Measurements from ENCODE around the gene ZNHIT2. TPM values are rescaled to one million over a fixed set of nuclear protein-coding genes. Genes with fewer than 3 reads are reported as not detected.

The ZNHIT2 gene
- total and polyA plus RNA-seq, 10 of the 15 experiments (the other 5 are each of a cell fraction or from before 2014, with no cell fraction given): 0.24 to 20.4 (median 15.5) TPM; not detected in 1

DNA sequence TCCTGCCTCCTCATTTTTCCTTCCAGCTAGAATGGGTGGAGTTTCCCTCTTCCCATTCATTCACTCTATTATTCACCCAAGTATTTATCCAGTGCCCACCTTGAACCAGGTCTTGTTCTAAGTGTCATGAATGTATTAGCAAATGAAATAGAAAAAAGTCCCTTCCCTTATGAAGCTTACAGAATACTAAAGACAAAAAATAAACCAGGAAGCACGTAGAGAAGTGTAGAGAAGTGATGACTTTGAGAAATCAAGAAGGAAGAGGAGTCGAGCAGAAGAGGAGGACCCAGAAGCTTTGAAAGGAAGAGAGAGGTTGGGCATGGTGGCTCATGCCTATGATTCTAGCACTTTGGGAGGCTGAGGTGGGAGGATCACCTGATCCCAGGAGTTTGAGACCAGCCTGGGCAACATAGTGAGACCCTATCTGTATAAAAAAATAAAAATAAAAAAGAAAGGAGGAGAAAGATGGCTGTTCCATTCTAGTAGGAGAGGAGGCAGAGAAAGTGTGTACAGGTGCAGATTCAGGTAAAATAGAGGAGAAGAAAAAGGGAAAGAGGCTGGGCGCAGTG is 33.9 kb upstream of the ZNHIT2 start (continued):
- no peak for TF ChIP-seq HDAC2 (IDR thresholded peaks at IDR 0.05)

DNA sequence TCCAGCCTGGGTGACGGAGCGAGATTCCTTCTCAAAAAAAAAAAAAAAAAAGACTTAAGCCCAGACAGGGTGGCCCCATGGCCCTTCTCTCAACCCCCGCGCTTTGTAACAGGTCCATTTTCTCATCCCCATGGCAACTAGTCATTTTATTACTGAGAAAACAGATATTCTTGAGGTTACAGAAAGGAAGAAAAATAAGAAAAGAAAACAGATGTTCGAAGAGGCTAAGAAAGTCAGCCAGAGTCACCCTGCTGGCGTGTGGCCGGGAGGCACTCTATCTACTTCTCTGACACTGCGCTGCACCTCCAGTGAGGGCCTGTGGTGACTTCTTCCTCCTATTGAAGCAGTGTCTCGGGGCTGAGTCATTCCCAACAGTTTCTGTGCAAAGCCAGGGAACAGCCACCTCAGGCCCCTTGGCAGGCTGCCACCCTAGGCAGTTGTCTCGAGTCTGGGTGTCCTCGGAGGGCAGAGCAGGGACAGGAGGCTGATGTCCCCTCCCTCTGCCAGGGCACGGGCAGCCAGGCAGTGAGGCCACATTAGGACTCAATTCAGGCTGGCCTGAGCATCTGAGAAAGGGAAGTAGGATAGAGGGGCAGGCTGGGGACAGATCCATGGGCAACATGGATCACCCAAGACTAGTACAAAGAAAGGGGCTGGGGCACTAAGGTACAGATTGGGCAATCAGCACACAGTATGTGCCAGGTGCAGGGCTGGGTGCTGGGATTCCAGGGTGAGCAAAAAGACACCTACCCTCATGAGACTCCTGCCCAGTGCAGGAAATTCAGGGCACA is 33.2 kb upstream of the ZNHIT2 start:
- Histone ChIP-seq H2AFZ (ENCODE audit: control insufficient read depth, low read depth, low read length) (peak overlapping the region; percentile 92), H3K79me2 (ENCODE audit: control insufficient read depth, insufficient read depth, low read length) (no peaks in the 10 kb centered on the region), H3K4me3 (no peak overlapping the region), H4K20me1 (ENCODE audit: control insufficient read depth, insufficient read depth) (no peaks in the 10 kb centered on the region), H3K9me3 (replicated peaks; ENCODE audit: control insufficient read depth, insufficient read depth, low read length) (no peaks in the 10 kb centered on the region), H3K27ac (ENCODE audit: control insufficient read depth, insufficient read depth) (peak overlapping the region; percentile 82), H3K4me2 (ENCODE audit: control insufficient read depth, insufficient read depth) (peak overlapping the region; percentile 91), H3K27me3 (replicated peaks in 1 of 2; ENCODE audit: control insufficient read depth in 2 of 2, insufficient read depth in 2 of 2, low read length in 1 of 2) (no peaks in the 10 kb centered on the region; a peak in 1 of 4 replicates), H3K4me1 (ENCODE audit: control insufficient read depth, insufficient read depth, low read length) (peaks cover 29% of the 10 kb centered on the region), H3K9ac (ENCODE audit: control insufficient read depth, insufficient read depth, low read length) (peak overlapping the region; percentile 35), H3K36me3 (ENCODE audit: control insufficient read depth in 2 of 2, insufficient read depth in 2 of 2, low read length in 1 of 2) (no peaks in the 10 kb centered on the region)
- FAIRE-seq (peak; percentile 59), DNase-seq (ENCODE audit: low read depth, low spot score) (peak; percentile 27), ATAC-seq (peak; percentile 83)
- in situ Hi-C loops (cut with MboI): no loop called here
- ChIA-PET RAD21 (ENCODE audit: unreplicated experiment) (no interaction called here), CTCF (interaction anchor here (0.7 kb wide), 1 partner anchor 187 kb away, joined by 3 read pairs; no protein-coding TSS in a partner anchor), POLR2A (no interaction called here), SMC1A (ENCODE audit: uncharacterized antibody, unreplicated experiment) (interaction anchor here (0.6 kb wide), 1 partner anchor 92 kb away, joined by 3 read pairs; no protein-coding TSS in a partner anchor)
- 40% methylated on average over 11 of the region's 12 CpGs for WGBS (ENCODE audit: insufficient coverage, insufficient replicate concordance, low lambda C conversion rate, missing lambda C conversion rate)
- intact Hi-C loops (cut with micrococcal nuclease; ENCODE audit: unreplicated experiment): no loop called here
- no TSS peak for BruUV-seq (replicated peaks)
- TF ChIP-seq ZSCAN29 (IDR thresholded peaks at IDR 0.05) (no peak), EED (IDR thresholded peaks at IDR 0.05; ENCODE audit: low read depth) (peak; percentile 83), YY1 (IDR thresholded peaks at IDR 0.05; ENCODE audit: low read depth, low read length) (0 out of 2 replicates have a peak, but pooled peaks have one; percentile 5), ZNF217 (IDR thresholded peaks at IDR 0.05) (no peak), ZNF24 (IDR thresholded peaks at IDR 0.05) (no peak), POLR2AphosphoS5 (IDR thresholded peaks at IDR 0.05; ENCODE audit: low read length) (no peak), CHD4 (IDR thresholded peaks at IDR 0.05) (no peak), IKZF2 (IDR thresholded peaks at IDR 0.05) (peak in 1 of 2 experiments; percentile 38; a peak in 1 of 4 replicates), MEF2A (IDR thresholded peaks at IDR 0.05; ENCODE audit: insufficient read depth, low read depth, low read length) (no peak), WRNIP1 (IDR thresholded peaks at IDR 0.05; ENCODE audit: borderline replicate concordance, low read depth, low read length) (no peak)
- TF ChIP-seq, protein P1, sequence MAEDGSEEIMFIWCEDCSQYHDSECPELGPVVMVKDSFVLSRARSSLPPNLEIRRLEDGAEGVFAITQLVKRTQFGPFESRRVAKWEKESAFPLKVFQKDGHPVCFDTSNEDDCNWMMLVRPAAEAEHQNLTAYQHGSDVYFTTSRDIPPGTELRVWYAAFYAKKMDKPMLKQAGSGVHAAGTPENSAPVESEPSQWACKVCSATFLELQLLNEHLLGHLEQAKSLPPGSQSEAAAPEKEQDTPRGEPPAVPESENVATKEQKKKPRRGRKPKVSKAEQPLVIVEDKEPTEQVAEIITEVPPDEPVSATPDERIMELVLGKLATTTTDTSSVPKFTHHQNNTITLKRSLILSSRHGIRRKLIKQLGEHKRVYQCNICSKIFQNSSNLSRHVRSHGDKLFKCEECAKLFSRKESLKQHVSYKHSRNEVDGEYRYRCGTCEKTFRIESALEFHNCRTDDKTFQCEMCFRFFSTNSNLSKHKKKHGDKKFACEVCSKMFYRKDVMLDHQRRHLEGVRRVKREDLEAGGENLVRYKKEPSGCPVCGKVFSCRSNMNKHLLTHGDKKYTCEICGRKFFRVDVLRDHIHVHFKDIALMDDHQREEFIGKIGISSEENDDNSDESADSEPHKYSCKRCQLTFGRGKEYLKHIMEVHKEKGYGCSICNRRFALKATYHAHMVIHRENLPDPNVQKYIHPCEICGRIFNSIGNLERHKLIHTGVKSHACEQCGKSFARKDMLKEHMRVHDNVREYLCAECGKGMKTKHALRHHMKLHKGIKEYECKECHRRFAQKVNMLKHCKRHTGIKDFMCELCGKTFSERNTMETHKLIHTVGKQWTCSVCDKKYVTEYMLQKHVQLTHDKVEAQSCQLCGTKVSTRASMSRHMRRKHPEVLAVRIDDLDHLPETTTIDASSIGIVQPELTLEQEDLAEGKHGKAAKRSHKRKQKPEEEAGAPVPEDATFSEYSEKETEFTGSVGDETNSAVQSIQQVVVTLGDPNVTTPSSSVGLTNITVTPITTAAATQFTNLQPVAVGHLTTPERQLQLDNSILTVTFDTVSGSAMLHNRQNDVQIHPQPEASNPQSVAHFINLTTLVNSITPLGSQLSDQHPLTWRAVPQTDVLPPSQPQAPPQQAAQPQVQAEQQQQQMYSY (CRISPR knock-in tag; IDR thresholded peaks at IDR 0.05): no peak
- TF ChIP-seq, protein P2, sequence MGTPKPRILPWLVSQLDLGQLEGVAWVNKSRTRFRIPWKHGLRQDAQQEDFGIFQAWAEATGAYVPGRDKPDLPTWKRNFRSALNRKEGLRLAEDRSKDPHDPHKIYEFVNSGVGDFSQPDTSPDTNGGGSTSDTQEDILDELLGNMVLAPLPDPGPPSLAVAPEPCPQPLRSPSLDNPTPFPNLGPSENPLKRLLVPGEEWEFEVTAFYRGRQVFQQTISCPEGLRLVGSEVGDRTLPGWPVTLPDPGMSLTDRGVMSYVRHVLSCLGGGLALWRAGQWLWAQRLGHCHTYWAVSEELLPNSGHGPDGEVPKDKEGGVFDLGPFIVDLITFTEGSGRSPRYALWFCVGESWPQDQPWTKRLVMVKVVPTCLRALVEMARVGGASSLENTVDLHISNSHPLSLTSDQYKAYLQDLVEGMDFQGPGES (IDR thresholded peaks at IDR 0.05): no peak
- TF ChIP-seq, protein P3, sequence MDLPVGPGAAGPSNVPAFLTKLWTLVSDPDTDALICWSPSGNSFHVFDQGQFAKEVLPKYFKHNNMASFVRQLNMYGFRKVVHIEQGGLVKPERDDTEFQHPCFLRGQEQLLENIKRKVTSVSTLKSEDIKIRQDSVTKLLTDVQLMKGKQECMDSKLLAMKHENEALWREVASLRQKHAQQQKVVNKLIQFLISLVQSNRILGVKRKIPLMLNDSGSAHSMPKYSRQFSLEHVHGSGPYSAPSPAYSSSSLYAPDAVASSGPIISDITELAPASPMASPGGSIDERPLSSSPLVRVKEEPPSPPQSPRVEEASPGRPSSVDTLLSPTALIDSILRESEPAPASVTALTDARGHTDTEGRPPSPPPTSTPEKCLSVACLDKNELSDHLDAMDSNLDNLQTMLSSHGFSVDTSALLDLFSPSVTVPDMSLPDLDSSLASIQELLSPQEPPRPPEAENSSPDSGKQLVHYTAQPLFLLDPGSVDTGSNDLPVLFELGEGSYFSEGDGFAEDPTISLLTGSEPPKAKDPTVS (IDR thresholded peaks at IDR 0.05; ENCODE audit: low read depth, low read length): no peak

All from GM12878 (cell line).